ENCODE data around the gene CMSS1.

DNA sequence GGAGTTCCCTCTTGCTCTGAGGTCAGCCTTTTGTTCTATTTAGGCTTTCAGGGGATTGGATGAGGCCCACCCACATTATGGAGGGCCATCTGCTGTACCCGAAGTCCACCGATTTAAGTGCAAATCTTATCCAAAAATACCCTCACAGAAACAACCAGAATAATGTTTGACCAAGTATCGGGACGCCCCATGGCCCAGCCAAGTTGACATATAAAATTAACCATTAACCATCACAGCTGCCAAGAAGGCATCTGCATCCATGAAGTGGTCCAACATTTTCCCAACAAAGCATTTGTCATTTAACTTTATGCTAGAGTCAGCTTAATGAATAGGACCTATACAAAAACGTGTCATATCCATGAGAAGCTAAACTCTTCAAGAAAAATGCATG, 396.9 kb downstream of the CMSS1 start:
- no peak for TF ChIP-seq CTCF (conservative IDR thresholded peaks at IDR 0.05; ENCODE audit: low read length)
- TF ChIP-seq EZH2phosphoT487 (IDR thresholded peaks at IDR 0.05; ENCODE audit: borderline replicate concordance), result no peak

All from Loucy (cell line).